Measurements from ENCODE around the gene SLC44A1. TPM values are rescaled to one million over a fixed set of nuclear protein-coding genes. Genes with fewer than 3 reads are reported as not detected.

SLC44A1 gene
- total RNA-seq: 54.9 TPM

- DNase-seq: peak; percentile 97
Observed at GRCh38 chr9:105244003-105244733, at the start of gene SLC44A1. TSS of gene SLC44A1 (plus strand) at chr9:105244651. CDS start at chr9:105244869, 218 bp downstream.

GRCh38 chr9:105195259-105195658, 49.2 kb upstream of the SLC44A1 start:
- DNase-seq: no peak

- DNase-seq: no peak
Observed at GRCh38 chr9:105198023-105198422, 46.4 kb upstream of the SLC44A1 start.

- DNase-seq: no peak
Observed at GRCh38 chr9:105198865-105199264, 45.6 kb upstream of the SLC44A1 start.

- DNase-seq: no peak
Observed at GRCh38 chr9:105204416-105204815, 40.0 kb upstream of the SLC44A1 start.

GRCh38 chr9:105205787-105206495, 38.5 kb upstream of the SLC44A1 start:
- DNase-seq: peak; percentile 2

- no peak for DNase-seq
Observed at GRCh38 chr9:105206496-105206820, 38.0 kb upstream of the SLC44A1 start.

GRCh38 chr9:105206821-105207699, 37.4 kb upstream of the SLC44A1 start:
- no peak for DNase-seq

GRCh38 chr9:105216440-105217178, 27.8 kb upstream of the SLC44A1 start:
- DNase-seq: peak; percentile 1

GRCh38 chr9:105218673-105219072, 25.8 kb upstream of the SLC44A1 start:
- no peak for DNase-seq

GRCh38 chr9:105219291-105219805, 25.1 kb upstream of the SLC44A1 start:
- DNase-seq: no peak

- no peak for DNase-seq
Observed at GRCh38 chr9:105220451-105220850, 24.0 kb upstream of the SLC44A1 start.

- no peak for DNase-seq
Observed at GRCh38 chr9:105223544-105224140, 20.8 kb upstream of the SLC44A1 start.

- DNase-seq: no peak
Observed at GRCh38 chr9:105226055-105226454, 18.4 kb upstream of the SLC44A1 start.

- no peak for DNase-seq
Observed at GRCh38 chr9:105232207-105232606, 12.2 kb upstream of the SLC44A1 start.

- no peak for DNase-seq
Observed at GRCh38 chr9:105233873-105234272, 10.6 kb upstream of the SLC44A1 start.

- DNase-seq: no peak
Observed at GRCh38 chr9:105236261-105236660, 8.2 kb upstream of the SLC44A1 start.

- no peak for DNase-seq
Observed at GRCh38 chr9:105237246-105237645, 7.2 kb upstream of the SLC44A1 start.

- DNase-seq: no peak
Observed at GRCh38 chr9:105238302-105238701, 6.1 kb upstream of the SLC44A1 start.

- DNase-seq: peak; percentile 31
Observed at GRCh38 chr9:105241356-105242043, 3.0 kb upstream of the SLC44A1 start.

GRCh38 chr9:105242062-105242461, 2.4 kb upstream of the SLC44A1 start:
- no peak for DNase-seq
